ENCODE results near the gene CNST.

DNA sequence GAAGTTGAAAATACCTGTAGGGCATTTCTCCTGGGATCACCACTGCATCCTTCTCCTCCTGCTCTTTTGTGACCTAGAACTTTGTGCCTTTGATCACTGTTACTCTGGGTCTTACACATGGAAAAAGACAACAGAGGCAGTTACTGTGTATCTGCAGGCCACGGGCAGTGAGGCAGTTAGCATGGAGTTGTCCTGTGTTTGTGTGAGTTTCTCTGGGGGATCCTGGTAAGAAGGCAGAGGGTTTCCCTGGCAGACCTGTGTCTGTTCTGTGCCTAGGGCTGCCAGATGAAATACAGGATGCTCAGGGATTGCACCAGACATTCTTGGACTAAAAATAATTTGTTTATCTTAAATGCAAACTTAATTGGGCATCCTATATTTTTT is 113.5 kb downstream of the CNST start:
- TF ChIP-seq CTCF (IDR thresholded peaks at IDR 0.05) = no peak
- no peak for TF ChIP-seq POLR2A (IDR thresholded peaks at IDR 0.05)
